ENCODE results near the gene IRF5. TPM values are rescaled to one million over a fixed set of nuclear protein-coding genes. Genes with fewer than 3 reads are reported as not detected.

IRF5 gene
- total RNA-seq, 2 donors from 2014 or later: 4.9 to 15.3 TPM

GRCh38 chr7:128890306-128891109, 47.2 kb upstream of the IRF5 start:
- H3K4me3 ChIP-seq: peak overlapping the region in 1 of 2 donors; percentile 2
- H3K27me3 ChIP-seq: peaks cover 0 to 12% of the 10 kb centered on the region in 2 donors
- peaks cover 8% of the 10 kb centered on the region for H3K4me1 ChIP-seq
- 29 to 51% methylated on average over 22 to 40 of the region's 67 CpGs for WGBS, 2 donors
- DNase-seq (no peak), ATAC-seq (peak; percentile 20)
- H3K36me3 ChIP-seq (replicated peaks in 1 of 2; ENCODE audit: insufficient read depth in 1 of 2, low read depth in 2 of 2): no peaks in the 10 kb centered on the region
- H3K9me3 ChIP-seq: no peaks in the 10 kb centered on the region
- no peak overlapping the region for H3K27ac ChIP-seq
- TF ChIP-seq POLR2A (IDR thresholded peaks at IDR 0.05) (no peak), CTCF (IDR thresholded peaks at IDR 0.05) (no peak)
- intact Hi-C loops (cut with DNase I): no loop called here

GRCh38 chr7:128891110-128891941, 46.4 kb upstream of the IRF5 start:
- TF ChIP-seq CTCF (IDR thresholded peaks at IDR 0.05) (peak in 1 of 7 experiments; percentile 4), POLR2A (IDR thresholded peaks at IDR 0.05) (no peak)
- 17 to 68% methylated on average over 4 to 34 of the region's 41 CpGs for WGBS, 2 donors
- intact Hi-C loops (cut with DNase I): no loop called here
- peak overlapping the region in 1 of 2 donors; percentile 2 for H3K4me3 ChIP-seq
- H3K27me3 ChIP-seq: peaks cover 0 to 12% of the 10 kb centered on the region in 2 donors
- H3K27ac ChIP-seq: no peak overlapping the region
- no peaks in the 10 kb centered on the region for H3K9me3 ChIP-seq
- peak; percentile 39 for ATAC-seq
- H3K36me3 ChIP-seq (replicated peaks in 1 of 2; ENCODE audit: insufficient read depth in 1 of 2, low read depth in 2 of 2): no peaks in the 10 kb centered on the region
- DNase-seq: peak in 2 of 4 donors; percentile 14 to 19
- H3K4me1 ChIP-seq: peaks cover 8% of the 10 kb centered on the region

GRCh38 chr7:128891942-128892269, 45.8 kb upstream of the IRF5 start:
- TF ChIP-seq CTCF (IDR thresholded peaks at IDR 0.05) (no peak), POLR2A (IDR thresholded peaks at IDR 0.05) (no peak)
- ATAC-seq: no peak
- H3K9me3 ChIP-seq: no peaks in the 10 kb centered on the region

GRCh38 chr7:128892521-128893250, 45.0 kb upstream of the IRF5 start:
- Histone ChIP-seq H3K27me3 (peaks cover 0 to 12% of the 10 kb centered on the region in 2 donors), H3K4me1 (peaks cover 8% of the 10 kb centered on the region), H3K36me3 (replicated peaks in 1 of 2; ENCODE audit: insufficient read depth in 1 of 2, low read depth in 2 of 2) (no peaks in the 10 kb centered on the region), H3K4me3 (no peak overlapping the region), H3K9me3 (no peaks in the 10 kb centered on the region), H3K27ac (no peak overlapping the region)
- ATAC-seq (no peak), DNase-seq (peak in 1 of 4 donors; percentile 2)
- WGBS, 2 donors: 82 to 87% methylated on average over 5 to 12 of the region's 13 CpGs
- intact Hi-C loops (cut with DNase I): no loop called here
- TF ChIP-seq POLR2A (IDR thresholded peaks at IDR 0.05) (no peak), CTCF (IDR thresholded peaks at IDR 0.05) (no peak)

More at GRCh38 chr7:128891942-128892269, 45.8 kb upstream of the IRF5 start:
- DNase-seq: peak in 1 of 4 donors; percentile 4
- Histone ChIP-seq H3K27me3 (peaks cover 0 to 12% of the 10 kb centered on the region in 2 donors), H3K27ac (no peak overlapping the region), H3K4me1 (peaks cover 8% of the 10 kb centered on the region), H3K36me3 (replicated peaks in 1 of 2; ENCODE audit: insufficient read depth in 1 of 2, low read depth in 2 of 2) (no peaks in the 10 kb centered on the region), H3K4me3 (no peak overlapping the region)
- 80 to 86% methylated on average over 10 to 11 of the region's 11 CpGs for WGBS, 2 donors
- intact Hi-C loops (cut with DNase I): no loop called here
